SIG-M5 treated with dmso at 0.1 percent for 504 hours (cell line): ENCODE data around the gene ADARB1.

Source experiments
- DNase-seq: peaks from one replicate; lab custom pipeline; 2025; ENCODE audit not compliant: unreplicated experiment; lab: John Stamatoyannopoulos, UW

ADARB1 gene

DNA sequence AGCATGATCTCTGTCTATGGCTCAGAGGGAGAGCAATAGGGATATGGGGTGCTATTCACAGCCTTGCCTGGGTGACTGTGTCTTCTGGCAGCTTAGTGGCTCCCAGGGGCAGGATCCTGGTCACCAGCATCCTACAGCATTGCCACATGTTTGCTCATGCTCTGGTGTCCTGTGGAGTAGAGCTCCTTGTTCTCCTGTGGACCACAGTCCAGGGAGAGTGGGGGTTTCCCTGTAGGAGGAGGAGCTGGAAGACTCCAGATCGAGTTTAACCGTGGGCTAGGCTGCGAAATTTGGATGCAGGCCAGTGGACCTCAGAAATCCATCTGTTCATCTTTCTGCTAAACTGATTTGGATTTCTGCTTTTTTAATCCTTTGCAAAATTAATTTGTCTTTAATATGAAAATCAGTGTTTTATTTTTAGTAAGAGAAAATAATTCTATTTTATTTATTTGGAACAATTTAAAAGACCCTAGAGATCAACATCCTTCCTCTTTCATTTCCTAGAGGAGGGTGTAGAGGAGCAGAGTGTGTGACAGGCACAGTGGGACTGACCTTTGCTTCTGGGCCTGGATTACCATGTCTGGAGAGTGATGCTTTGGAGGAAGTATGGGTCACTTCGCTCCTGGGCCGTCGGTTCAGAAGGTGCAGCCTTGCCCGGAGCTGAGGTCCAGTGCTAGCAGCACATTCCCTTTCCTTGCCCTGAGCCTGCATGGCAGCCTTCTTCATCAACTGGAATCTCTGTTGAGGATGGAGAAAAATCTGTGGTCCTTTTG is 17.4 kb downstream of the ADARB1 start:
- DNase-seq: no peak

DNA sequence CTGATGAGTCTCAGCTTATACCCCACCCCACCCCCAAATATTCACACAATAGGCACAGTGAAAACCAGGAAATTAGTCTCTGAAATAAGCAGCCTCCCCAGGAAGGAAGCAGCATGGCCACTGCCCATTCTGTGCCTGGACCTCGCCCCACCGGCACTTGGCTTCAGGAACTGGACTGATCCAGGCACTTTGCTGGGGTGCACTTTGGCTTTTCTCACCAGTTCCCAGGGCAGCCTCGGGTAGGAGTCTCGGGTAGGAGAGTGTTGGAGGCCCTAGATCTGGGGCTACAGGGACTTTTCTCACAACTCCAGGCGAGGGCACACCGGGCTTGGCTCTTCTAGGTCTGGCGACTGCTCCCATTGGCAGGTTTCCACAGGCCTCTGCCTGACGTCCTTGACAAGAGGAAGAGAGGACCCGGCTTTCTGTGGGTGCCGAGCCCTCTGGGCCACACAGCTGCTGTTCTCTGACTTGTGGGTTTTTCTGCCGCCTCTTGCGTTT is 18.7 kb downstream of the ADARB1 start:
- DNase-seq: no peak

DNA sequence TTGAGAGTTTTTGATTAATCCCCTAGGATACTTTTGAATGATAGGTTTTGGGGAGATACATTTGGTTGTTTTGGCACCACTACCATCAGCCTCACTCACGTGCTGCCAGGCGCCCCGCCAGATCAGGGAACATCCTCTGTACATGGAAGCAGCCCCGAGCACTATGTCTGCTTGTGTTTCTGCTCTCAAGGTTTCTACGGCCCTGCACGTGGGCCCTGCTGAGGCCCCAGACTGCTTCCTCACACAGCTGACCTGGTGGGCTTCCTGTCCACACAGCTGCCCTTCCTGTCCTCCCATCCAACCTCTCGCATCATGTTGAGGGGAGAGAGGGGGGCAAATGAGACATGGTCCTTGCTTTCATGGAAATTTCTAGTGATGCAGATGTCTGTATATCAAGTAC is 20.0 kb downstream of the ADARB1 start:
- DNase-seq: no peak

DNA sequence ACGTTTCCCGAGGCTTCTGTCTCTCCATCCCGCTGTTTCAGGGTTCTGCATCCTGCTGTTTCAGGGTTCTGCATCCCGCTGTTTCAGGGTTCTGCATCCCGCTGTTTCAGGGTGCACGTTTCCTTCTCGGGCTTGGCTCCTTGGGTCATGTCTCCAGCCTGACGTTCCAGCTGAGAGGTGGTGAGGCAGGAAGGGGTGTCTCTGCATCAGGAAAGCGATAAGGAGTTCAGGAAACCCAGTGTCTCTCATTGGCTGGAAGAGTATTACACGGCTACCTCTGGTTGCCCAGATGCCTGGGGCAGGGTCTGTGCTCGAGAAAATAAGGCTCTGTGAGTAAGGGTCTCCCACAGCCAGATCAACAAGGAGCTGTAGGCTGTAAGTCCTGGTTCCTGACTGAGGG is 21.1 kb downstream of the ADARB1 start:
- DNase-seq: no peak

DNA sequence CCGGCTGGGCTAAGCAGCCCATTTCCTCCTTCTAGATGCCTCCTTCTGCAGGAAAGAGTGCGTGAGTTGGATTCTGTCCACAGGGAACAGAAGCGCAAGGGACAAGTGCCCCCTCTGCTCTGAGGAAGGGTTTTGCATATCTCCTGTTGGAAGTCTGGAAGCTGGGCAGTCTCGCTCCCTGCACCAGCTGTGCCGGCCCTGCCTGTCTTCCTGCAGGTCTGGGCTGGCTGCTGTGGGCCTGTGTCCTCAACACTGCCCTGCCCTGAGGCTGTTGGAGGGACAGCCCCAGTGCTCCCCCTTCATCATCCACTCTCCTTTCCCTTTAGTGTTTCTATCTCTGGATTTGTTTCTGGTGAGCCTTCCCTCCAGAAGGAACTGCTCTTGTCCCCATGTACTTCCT is 21.8 kb downstream of the ADARB1 start:
- no peak for DNase-seq

GRCh38 chr21:45097827-45098387 is 23.5 kb downstream of the ADARB1 start:
- no peak for DNase-seq

GRCh38 chr21:45098867-45099266 is 24.5 kb downstream of the ADARB1 start:
- DNase-seq: peak; percentile 45

- DNase-seq: no peak
Measured at GRCh38 chr21:45099571-45099970, 25.2 kb downstream of the ADARB1 start.

GRCh38 chr21:45100866-45101265 is 26.5 kb downstream of the ADARB1 start:
- DNase-seq: no peak

- DNase-seq: peak; percentile 32
Measured at GRCh38 chr21:45102391-45102932, 28.1 kb downstream of the ADARB1 start.

- DNase-seq: peak; percentile 12
Measured at GRCh38 chr21:45103971-45104520, 29.7 kb downstream of the ADARB1 start.

DNA sequence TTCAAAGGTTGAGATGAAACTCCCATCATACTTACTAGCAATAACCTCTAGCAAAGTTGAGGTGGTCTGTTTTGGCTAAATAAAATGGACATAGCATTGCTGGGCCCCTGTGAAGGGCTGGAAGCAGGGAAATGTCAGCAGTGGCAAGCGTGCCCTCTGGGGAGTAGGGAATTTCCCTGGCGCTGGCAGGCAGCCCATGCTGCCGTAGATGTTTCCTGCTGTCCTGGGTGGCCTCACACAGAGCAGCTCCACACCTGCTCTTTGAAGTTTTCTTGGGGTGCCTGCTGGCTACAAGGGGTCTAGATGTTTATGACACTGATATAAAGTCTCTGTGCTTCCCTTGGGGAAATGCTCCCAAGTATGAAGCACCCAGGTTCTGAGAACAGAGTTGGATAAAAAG is 30.2 kb downstream of the ADARB1 start:
- DNase-seq: no peak

DNA sequence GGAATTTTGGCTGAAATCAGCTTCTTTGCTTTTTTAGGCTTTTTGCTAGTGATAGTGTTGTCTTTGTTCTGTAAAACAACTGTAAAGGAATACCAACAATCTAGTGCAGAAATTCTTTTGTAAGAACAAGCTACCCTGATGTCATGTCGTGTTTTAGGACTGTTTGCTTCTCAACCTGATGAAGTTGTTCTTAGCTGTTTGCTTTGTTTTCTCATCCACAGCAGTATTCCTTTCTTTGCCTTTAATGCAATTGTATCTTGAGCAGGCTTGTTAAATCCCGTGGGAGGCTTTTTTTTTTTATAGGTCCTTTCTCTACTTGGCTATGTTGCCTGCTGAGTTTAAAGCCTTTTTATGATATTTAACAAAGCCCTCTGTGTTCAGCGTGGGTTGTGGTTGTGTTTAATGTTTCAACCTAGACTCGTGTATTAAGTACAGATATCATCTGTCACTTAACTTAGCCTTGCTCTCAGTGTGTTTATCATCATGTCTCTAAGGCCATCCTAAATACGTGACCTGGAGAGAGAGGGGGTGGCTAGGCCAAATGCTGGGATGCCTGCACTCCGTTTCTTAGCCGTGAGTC is 31.6 kb downstream of the ADARB1 start:
- DNase-seq: no peak

- DNase-seq: no peak
Measured at GRCh38 chr21:45108034-45108790, 33.8 kb downstream of the ADARB1 start.

DNA sequence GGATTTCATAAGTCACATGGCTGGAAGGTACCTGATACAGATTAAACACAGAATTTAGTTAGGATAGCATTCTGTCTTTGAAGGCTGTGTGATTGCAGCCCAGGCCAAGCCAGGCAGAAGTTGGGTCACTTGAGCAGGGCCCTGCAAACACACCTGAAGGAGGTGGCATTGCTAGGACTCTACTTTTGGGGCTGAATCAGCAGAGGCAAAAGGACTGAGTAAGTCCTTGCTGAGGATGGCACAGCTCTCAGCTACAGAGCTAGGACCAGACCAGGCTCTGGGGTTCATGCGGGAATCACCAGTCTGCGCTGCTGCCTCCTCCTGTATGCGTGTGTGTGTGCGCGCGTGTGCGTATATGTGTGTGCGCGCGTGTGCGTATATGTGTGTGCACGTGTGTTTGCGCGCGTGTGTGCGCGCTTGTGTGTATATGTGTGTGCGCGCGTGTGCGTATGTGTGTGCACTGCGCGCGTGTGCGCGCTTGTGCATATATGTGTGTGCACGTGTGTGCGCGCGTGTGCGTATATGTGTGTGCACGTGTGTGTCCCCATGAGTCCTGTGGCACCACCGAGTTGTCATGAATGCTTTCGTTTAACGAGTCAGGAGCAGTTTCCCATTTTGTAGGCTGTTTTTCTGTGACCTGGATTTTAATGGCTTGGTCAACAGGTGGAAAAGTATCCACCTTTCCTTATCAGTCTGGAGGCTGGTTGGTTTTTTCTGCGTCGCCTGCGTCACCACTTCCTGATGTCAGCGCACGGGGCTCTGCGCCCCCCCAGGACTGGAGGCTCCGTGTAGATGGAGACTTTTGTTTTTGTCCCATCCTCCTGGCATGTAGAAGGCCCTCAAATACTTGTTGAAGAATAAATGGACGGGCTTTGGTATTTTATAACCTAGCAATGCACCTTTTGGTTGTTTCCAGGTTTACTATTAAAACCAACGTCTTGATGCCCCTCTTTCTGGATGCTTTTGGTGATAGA is 34.7 kb downstream of the ADARB1 start:
- no peak for DNase-seq

DNA sequence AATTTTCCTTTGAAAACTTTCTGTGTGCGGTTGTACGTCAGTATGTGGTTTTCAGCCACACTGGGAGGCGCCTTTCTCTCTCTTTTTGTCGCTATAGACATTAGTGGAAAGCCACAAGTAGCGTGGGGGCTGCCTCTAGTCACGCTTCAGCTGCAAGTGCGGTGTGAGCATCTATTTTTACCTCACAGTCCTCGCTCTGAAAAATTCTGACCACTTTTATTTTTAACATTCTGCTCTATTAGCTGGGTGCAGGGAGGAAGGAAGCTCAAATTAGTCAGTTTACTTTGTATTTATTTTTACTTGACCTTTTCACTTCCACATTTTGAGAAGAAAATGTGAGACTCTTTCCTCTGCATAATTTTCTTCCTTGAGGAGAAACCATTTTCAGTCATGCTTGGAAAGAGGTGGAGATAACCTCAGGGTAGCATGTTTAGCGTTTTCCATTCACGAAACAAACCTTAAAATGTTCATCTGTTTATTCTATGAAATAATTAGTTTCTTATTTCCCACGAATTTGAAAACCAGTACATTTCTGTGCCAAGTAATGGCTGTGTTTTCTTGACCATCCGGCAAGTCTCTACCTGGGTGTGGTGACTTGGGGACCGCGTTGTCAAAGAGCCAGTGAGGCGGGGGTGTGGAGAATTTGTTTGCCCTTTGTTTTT is 35.6 kb downstream of the ADARB1 start:
- DNase-seq: peak; percentile 99

GRCh38 chr21:45110873-45111624 is 36.7 kb downstream of the ADARB1 start:
- DNase-seq: peak; percentile 36

GRCh38 chr21:45111703-45112102 is 37.3 kb downstream of the ADARB1 start:
- DNase-seq: no peak

DNA sequence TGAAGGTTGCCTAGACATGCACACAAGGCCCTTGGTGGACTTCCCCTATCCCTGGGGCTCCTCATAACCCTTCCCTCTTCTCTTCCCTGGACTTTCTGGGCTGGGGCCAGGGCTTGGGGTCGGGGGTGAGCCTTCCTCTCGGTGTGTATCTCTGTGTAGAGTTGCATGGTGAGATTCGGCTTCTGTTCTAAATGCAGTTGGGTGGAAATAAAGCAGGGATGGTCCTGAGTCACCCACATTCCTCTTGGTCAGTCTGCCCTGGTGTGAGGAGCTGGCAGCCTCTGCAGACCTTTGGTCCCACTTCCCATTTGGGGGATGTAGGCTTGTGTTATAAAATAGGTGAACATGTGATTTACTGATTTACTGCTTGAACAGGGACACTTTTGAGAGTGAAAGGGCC is 38.0 kb downstream of the ADARB1 start:
- DNase-seq: no peak
